ENCODE data around the gene PRKG1. TPM values are rescaled to one million over a fixed set of nuclear protein-coding genes. Genes with fewer than 3 reads are reported as not detected.

Gene PRKG1
- total and polyA plus RNA-seq, 2 of the 4 experiments (the other 2 are of a cell fraction): 3.5 to 18.3 TPM

- DNase-seq (no peak), ATAC-seq (ENCODE audit: low read depth) (no peak)
- H3K56ac ChIP-seq (ENCODE audit: extremely low read depth, insufficient read depth, low read length): no peak overlapping the region
- H3K36me3 ChIP-seq (ENCODE audit: control insufficient read depth, insufficient read depth, low read length): no peaks in the 10 kb centered on the region
- H3K27ac ChIP-seq (ENCODE audit: insufficient read depth, low read length): no peak overlapping the region
- ChIA-PET CTCF (no interaction called here), POLR2A (ENCODE audit: unreplicated experiment) (no interaction called here)
- H2AFZ ChIP-seq (replicated peaks; ENCODE audit: low read length, poor library complexity): no peak overlapping the region
- no peaks in the 10 kb centered on the region for H3K4me1 ChIP-seq (ENCODE audit: control insufficient read depth, insufficient read depth, low read length)
- no peak overlapping the region for H4K91ac ChIP-seq (ENCODE audit: insufficient read depth, low read depth, low read length)
- no peaks in the 10 kb centered on the region for H3K27me3 ChIP-seq (ENCODE audit: control insufficient read depth, insufficient read depth, low read length)
- H4K5ac ChIP-seq (ENCODE audit: low read depth, low read length): no peak overlapping the region
- no peak overlapping the region for H3K4ac ChIP-seq (ENCODE audit: low read depth, low read length)
- H2BK20ac ChIP-seq (ENCODE audit: low read depth, low read length): no peak overlapping the region
- H2BK15ac ChIP-seq (ENCODE audit: low read depth, low read length): no peak overlapping the region
- no TSS peak for BruUV-seq (replicated peaks)
- H4K20me1 ChIP-seq (ENCODE audit: insufficient read depth, low read length): no peaks in the 10 kb centered on the region; the same call in 1 of the 2 replicates
- H3K4me3 ChIP-seq (ENCODE audit: insufficient read depth, low read depth, low read length): no peak overlapping the region
- no peak overlapping the region for H4K8ac ChIP-seq (ENCODE audit: low read depth in 2 of 2, low read length in 2 of 2)
- H3K9me3 ChIP-seq (ENCODE audit: control insufficient read depth, insufficient read depth, low read length): no peaks in the 10 kb centered on the region
- no peak overlapping the region for H2BK5ac ChIP-seq (ENCODE audit: low read depth, low read length, poor library complexity, severe bottlenecking)
- no peaks in the 10 kb centered on the region for H3K9me1 ChIP-seq (ENCODE audit: insufficient read depth, low read length)
- TF ChIP-seq MXI1 (IDR thresholded peaks at IDR 0.05; ENCODE audit: borderline replicate concordance, low read depth, low read length): no peak
- no peak for TF ChIP-seq CTCF (conservative IDR thresholded peaks at IDR 0.05; ENCODE audit: low read depth, low read length)
- TF ChIP-seq CHD1 (IDR thresholded peaks at IDR 0.05; ENCODE audit: low read depth, low read length): no peak
- no peak for TF ChIP-seq MAFK (IDR thresholded peaks at IDR 0.05; ENCODE audit: low read depth, low read length)
- TF ChIP-seq BHLHE40 (IDR thresholded peaks at IDR 0.05; ENCODE audit: low read depth, low read length): no peak
- no peak for TF ChIP-seq FOS (IDR thresholded peaks at IDR 0.05; ENCODE audit: low read depth, low read length)
- no peak for TF ChIP-seq CEBPB (IDR thresholded peaks at IDR 0.05; ENCODE audit: low read depth, low read length)
- no peak for TF ChIP-seq POLR2A (IDR thresholded peaks at IDR 0.05; ENCODE audit: low read depth, low read length)
- TF ChIP-seq ELK1 (IDR thresholded peaks at IDR 0.05; ENCODE audit: borderline replicate concordance, low read depth, low read length): no peak
- TF ChIP-seq RCOR1 (IDR thresholded peaks at IDR 0.05; ENCODE audit: insufficient replicate concordance, low read length): no peak
- no peak for TF ChIP-seq SMC3 (IDR thresholded peaks at IDR 0.05; ENCODE audit: low read depth, low read length)
- TF ChIP-seq NFE2L2 (IDR thresholded peaks at IDR 0.05; ENCODE audit: low read depth, low read length): no peak
- TF ChIP-seq RFX5 (IDR thresholded peaks at IDR 0.05; ENCODE audit: low read depth, low read length): no peak
- TF ChIP-seq USF2 (IDR thresholded peaks at IDR 0.05; ENCODE audit: low read depth, low read length): no peak
- no peak for TF ChIP-seq RAD21 (IDR thresholded peaks at IDR 0.05; ENCODE audit: low read length)
- no peak for TF ChIP-seq MAZ (IDR thresholded peaks at IDR 0.05; ENCODE audit: borderline replicate concordance, low read depth, low read length)
- no peak overlapping the region for H2AK9ac ChIP-seq (replicated peaks; ENCODE audit: low read depth, low read length, poor library complexity)
- intact Hi-C loops (cut with micrococcal nuclease): no loop called here
- in situ Hi-C loops (cut with MboI; ENCODE audit: low sequenced_read_pairs): no loop called here
- no peak overlapping the region for H3K23ac ChIP-seq (ENCODE audit: low read depth, low read length)
- no peaks in the 10 kb centered on the region; a peak in 1 of 4 replicates for H3K79me1 ChIP-seq (ENCODE audit: low read depth in 1 of 2, low read length in 2 of 2)
- no peak overlapping the region for H2AK5ac ChIP-seq (ENCODE audit: low read depth, low read length)
- H2BK120ac ChIP-seq (ENCODE audit: low read depth, low read length): no peak overlapping the region
- H3K14ac ChIP-seq (replicated peaks; ENCODE audit: low read depth, low read length): no peak overlapping the region
- no peak overlapping the region for H3K4me2 ChIP-seq (ENCODE audit: low read depth, low read length)
- no peak overlapping the region for H3K9ac ChIP-seq (ENCODE audit: low read depth, low read length)
- dilution Hi-C loops (cut with HindIII; ENCODE audit: low sequenced_read_pairs, unreplicated experiment): no loop called here
- no peak overlapping the region for H3K18ac ChIP-seq (ENCODE audit: low read depth, low read length)
Measured at GRCh38 chr10:51552879-51553278, 478.6 kb downstream of the PRKG1 start.
